Medulla oblongata (tissue), 1 donor: ENCODE data around the gene SLAMF8.

Experiments
- DNase-seq: peaks from one replicate; pipeline ENCODE4 v3.0.0-alpha.2; 2015; ENCODE audit errors: extremely low spot score

SLAMF8 gene

GRCh38 chr1:159826441-159827101 lies at the start of gene SLAMF8:
SLAMF8 (plus strand) TSS chr1:159826873; CDS start chr1:159826899, 26 bp downstream.
- peak; percentile 64 for DNase-seq

GRCh38 chr1:159778266-159778665 lies 48.4 kb upstream of the SLAMF8 start:
- DNase-seq: no peak

GRCh38 chr1:159779403-159779851 lies 47.2 kb upstream of the SLAMF8 start:
- no peak for DNase-seq

GRCh38 chr1:159780583-159781582 lies 45.8 kb upstream of the SLAMF8 start, which contains the start of gene DUSP23:
DUSP23 (plus strand) TSS chr1:159780962; CDS start chr1:159781101, 139 bp downstream.
- DNase-seq: peak; percentile 98

- DNase-seq: no peak
These were observed 44.7 kb upstream of the SLAMF8 start for GRCh38 chr1:159781992-159782391.

- no peak for DNase-seq
These were observed 42.9 kb upstream of the SLAMF8 start for GRCh38 chr1:159783724-159784123.

- no peak for DNase-seq
These were observed 40.2 kb upstream of the SLAMF8 start for GRCh38 chr1:159786465-159786864.

GRCh38 chr1:159786966-159787365 lies 39.7 kb upstream of the SLAMF8 start:
- DNase-seq: no peak

- DNase-seq: peak; percentile 20
These were observed 36.3 kb upstream of the SLAMF8 start for GRCh38 chr1:159790237-159790917.

- no peak for DNase-seq
These were observed 35.6 kb upstream of the SLAMF8 start for GRCh38 chr1:159791031-159791430.

- no peak for DNase-seq
These were observed 35.2 kb upstream of the SLAMF8 start for GRCh38 chr1:159791461-159791860.

- no peak for DNase-seq
These were observed 31.1 kb upstream of the SLAMF8 start for GRCh38 chr1:159795534-159795933.

GRCh38 chr1:159798893-159799292 lies 27.8 kb upstream of the SLAMF8 start:
- DNase-seq: peak; percentile 78

- DNase-seq: no peak
These were observed 27.2 kb upstream of the SLAMF8 start for GRCh38 chr1:159799446-159799985.

- no peak for DNase-seq
These were observed 26.3 kb upstream of the SLAMF8 start for GRCh38 chr1:159800177-159800930.

GRCh38 chr1:159802111-159802510 lies 24.6 kb upstream of the SLAMF8 start, which contains the start of gene FCRL6:
FCRL6 (plus strand) TSS chr1:159802360; CDS start chr1:159802425, 65 bp downstream.
- DNase-seq: no peak

GRCh38 chr1:159803956-159804689 lies 22.6 kb upstream of the SLAMF8 start:
- no peak for DNase-seq

GRCh38 chr1:159804924-159805323 lies 21.7 kb upstream of the SLAMF8 start:
- DNase-seq: no peak

- no peak for DNase-seq
These were observed 10.7 kb upstream of the SLAMF8 start for GRCh38 chr1:159815926-159816325.
